Muscle of back (tissue), 11 donors: ENCODE measurements around the gene ELF3. TPM values are rescaled to one million over a fixed set of nuclear protein-coding genes. Genes with fewer than 3 reads are reported as not detected.
A peak's percentile ranks its signal among the peaks of the same experiment; 100 is the strongest.
"Not testable (repeated sequence)": the region's sequence is repeated elsewhere in the genome, so short reads cannot be mapped to it uniquely, and the experiment has no call there.

Experiments
- DNase-seq, 3 donors: peaks; one replicate each; pipeline versions ENCODE4 v3.0.0 to v3.0.0-alpha.2; 2013
- polyA plus RNA-seq, 10 donors: library from polyadenylated mRNA; unstranded; fragments of 120-200 nt; gene quantifications; one replicate each; pipeline ENCODE4 v1.2.1, GENCODE V29; 2013; ENCODE audit not compliant: insufficient read length in 10 of 10

The ELF3 gene
- polyA plus RNA-seq, 10 donors = 0.21 to 1.4 (median 0.60) TPM; not detected in 2

GRCh38 chr1:202034149-202034682 is 23.8 kb downstream of the ELF3 start:
- DNase-seq = no peak

DNA sequence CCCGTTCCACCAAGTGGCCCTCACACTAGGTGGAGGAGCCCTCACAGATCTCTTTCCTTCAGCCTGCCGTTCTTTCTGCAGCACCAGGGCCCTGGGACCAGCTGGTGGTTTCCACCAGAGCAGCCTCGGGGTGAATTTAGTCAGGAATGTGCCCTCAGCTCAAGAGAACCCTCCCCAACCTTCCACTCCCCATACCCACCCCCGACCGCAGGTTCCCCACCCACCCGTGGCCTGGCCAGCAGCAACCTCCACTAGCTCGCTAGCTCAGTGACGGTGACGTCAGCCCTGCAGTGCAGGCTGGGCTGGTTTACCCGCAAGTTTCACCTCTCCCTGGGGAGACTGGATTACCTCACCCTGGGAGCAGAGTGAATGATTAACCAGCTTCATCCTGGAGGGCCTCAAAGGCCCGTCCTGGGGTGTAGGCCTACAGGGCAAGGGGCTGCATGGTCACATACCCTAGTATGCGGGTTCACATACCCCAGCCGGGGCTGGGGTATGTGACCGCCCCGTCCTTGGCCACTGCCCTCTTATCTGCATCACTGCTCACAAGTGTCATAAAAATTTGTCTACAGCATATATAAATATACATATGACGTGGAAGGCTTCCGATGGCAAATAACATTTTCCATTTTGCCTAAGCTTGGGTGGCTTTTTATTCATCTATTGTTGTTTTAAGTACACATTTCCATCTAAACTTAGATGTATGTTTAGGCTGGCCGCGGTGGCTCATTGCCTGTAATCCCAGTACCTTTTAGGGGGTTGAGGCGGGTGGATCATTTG is 24.5 kb downstream of the ELF3 start:
- DNase-seq = peak in 2 of 3 donors; percentile 57 to 81

DNA sequence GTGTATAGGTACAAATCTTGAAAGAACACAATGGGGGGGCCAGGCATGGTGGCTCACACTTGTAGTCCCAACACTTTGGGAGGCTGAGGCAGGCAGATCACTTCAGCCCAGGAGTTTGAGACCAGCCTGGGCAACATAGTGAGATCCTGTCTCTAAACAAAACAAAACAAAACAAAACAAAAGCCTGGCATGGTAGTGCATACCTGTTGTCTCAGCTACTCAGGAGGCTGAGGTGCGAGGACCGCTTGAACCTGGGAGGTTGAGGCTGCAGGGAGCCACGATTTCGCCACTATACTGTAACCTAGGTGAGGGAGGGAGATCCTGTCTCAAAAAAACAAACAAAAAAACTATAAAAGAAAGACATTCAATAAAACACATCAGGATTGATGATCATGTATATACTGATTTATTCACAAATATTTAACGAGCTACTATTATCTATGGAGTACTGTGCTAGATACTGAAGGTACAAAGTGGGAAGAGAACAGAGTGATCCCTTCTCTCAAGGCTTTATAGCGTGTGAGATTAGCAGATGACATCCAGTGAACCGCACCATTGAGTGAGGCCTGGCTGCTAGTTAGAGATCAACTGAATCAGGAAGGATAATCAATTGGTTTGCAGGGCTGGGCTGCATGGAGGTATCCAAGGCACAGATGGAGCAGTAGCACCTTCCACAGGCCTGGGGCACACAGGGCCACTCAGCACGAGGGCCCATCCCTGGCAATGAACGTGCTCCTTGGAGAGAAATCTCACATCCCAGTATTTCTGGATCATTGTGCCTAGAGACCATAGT is 26.4 kb downstream of the ELF3 start:
- DNase-seq = no peak

DNA sequence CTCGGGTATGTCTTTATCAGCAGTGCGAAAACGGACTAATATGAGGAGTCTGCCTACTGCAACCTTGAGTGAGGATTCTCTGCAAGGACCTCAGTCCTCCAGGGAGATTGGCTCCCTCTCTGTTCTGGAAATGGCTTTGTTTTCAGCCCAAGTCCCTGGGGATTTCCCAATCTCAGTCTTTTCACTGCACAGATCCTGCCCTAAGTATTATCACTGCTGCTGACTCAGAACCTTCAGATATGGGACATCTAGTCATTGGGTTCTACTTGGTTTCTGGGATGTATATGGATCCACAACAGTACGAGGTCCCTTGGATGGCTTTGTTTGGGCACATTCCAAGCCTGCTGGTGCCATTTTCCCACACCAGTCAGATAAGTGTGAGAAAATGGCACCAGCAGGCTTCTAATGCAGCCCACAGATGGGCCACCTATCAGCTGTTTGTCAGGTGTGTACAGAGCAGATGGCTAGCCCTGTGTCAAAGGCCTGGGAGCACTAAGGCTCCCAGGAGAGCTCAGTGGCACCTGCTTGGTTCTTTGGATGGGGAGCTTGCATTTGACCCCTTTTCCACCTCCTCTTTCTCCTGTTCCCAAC is 27.4 kb downstream of the ELF3 start:
- no peak for DNase-seq

- DNase-seq = no peak
These were observed 28.4 kb downstream of the ELF3 start for GRCh38 chr1:202038688-202039346.

DNA sequence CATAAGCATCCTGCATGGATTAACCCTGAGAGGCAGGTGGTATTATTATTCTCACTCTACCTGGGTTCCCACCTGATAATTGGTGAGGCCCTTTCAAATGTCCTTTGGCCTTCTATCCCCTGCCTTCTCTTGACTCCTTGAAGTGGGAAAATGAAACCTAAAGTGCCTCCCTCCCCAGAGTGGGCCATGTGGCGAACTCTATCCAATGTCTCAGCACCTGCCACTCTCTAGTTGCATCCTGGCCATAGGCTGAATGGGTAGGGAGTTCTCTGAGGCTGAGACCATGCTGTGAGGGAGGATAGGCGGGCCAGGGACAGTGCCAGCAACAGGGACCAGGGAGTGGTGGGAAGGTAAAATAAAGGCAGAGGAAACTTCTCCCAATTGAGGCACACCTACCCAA is 35.3 kb downstream of the ELF3 start:
- no peak for DNase-seq

GRCh38 chr1:202046227-202046626 is 35.8 kb downstream of the ELF3 start:
- no peak for DNase-seq

DNA sequence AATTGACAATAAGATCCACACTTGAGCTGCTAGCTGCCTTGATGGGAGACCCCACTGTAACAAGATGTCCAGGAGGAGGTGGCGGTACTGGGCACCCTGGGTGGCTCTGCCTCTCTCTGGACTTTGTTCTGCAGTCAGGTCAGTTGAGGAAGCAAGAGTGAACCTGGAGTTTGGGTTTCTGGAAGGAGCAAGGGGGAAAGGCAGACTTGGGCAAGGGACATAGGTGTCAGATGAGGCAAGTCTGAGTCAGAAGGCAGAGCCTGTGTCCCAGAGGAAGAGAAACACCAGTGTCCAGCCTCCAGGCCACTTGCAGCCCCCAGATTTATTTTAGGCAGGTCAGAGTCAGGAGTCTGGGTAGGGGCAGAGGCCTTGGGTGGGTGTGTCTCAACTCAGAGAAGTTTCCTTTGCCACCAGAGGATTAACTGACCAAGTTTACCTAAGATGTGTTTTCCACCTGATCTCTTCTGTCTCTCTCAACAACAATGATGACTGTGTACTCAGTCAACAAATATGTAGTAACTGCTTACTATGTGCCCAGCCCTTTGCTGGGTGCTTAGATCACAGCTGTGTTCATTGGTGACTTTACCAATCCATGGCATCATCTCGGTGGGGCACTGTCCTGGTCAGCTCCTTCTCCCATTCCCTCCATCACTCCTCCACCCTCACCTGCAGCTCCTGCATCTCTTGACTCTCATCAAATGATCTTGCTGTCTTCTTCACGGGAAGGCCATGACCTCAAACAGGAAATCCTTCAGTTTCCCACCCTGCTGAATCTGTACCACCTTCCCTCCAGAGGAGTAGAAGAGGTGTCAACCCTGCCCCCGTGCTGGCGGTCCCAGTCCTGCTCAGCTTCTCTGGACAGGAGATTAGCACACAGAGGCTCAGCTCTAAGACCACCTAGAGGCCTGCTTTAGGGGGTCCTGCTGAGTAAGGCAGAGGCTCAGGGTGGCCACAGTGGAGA is 36.6 kb downstream of the ELF3 start:
- no peak for DNase-seq

DNA sequence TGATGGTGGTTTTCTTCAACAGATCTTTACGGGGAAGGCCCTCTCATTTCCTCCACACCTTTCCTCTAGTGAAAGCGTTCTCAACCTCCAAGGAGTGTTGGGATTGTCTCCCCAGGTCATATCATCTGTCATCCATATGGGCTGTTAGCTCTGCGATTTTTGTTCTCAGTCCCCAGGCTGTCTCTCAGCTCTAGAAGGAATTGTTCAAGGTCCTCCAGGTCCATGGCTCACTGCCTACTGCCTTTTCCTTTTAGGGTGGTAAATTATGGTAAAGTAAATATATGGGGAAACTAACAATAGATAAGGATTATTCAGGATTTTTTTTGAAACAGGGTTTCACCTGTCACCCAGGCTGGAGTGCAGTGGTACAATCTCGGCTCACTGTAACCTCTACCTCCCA is 37.6 kb downstream of the ELF3 start:
- no peak for DNase-seq

- DNase-seq = no peak
These were observed 38.7 kb downstream of the ELF3 start for GRCh38 chr1:202049129-202049528.

DNA sequence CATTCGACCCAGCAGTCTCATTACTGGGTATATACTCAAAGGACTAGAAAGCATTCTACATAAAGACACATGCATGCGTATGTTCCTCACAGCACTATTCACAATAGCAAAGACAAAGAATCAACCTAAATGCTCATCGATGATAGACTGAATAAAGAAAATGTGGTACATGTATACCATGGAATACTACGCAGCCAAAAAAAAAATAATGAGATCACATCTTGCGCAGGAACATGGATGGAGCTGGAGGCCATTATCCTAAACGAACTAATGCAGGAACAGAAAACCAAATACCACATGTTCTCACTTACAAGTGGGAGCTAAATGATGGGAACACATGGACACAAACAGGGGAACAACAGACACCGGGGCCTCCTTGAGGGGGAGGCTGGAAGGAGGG is 43.7 kb downstream of the ELF3 start:
- no peak for DNase-seq

DNA sequence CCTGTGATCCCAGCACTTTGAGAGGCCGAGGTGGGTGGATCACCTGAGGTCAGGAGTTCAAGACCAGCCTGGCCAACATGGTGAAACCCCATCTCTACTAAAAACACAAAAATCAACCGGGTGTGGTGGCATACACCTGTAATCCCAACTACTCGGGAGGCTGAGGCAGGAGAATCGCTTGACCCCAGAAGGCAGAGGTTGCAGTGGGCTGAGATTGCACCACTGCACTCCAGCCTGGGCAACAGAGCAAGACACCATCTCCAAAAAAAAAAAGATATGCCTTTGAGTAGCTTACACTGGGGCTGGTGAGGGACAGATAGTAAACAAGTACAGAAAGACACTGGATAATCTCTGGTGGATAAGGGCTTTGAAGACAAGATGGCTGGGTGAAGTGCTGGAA is 44.3 kb downstream of the ELF3 start:
- DNase-seq = not testable (repeated sequence)

GRCh38 chr1:202056644-202057334 is 46.4 kb downstream of the ELF3 start:
- no peak for DNase-seq

GRCh38 chr1:202057335-202057704 is 46.9 kb downstream of the ELF3 start:
- not testable (repeated sequence) for DNase-seq

DNA sequence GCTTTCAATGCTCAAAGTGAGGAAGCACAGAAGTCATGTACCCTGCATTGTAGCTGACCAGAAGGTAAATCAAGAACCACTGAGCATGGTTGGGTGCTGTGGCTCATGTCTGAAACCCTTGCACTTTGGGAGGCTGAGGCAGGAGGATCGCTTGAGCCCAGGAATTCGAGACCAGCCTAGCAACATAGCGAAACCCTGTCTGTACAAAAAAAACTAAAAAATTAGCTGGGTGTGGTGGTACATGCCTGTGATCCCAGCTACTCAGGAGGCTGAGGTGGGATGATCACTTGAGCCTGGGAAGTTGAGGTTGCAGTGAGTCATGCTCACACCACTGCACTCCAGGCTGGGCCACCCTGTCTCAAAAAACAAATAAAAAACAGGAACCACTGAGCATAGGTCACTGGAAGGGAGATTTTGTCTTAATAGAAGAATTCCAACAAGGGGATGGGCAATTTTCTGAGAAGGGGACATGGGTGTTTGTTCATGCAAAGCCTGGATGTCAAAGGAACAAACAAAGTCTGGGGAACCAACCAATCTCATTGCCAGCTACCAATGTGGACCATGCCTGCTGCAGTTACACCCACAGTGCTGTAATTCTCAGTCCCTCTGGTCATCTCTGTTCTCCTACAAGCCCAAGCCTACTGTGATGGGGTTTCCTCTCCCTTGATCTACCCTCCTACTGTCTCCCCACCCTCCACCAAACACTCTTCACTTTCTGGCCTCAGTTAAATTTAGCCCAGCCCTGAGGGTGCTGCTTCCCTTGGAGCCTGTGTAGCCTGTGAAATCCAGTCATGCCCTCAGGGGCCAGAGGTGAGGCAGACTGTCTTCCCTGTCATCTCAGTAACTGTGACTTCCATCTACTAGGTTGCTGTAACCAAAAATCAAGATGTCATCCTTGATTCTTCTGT is 47.9 kb downstream of the ELF3 start:
- no peak for DNase-seq

DNA sequence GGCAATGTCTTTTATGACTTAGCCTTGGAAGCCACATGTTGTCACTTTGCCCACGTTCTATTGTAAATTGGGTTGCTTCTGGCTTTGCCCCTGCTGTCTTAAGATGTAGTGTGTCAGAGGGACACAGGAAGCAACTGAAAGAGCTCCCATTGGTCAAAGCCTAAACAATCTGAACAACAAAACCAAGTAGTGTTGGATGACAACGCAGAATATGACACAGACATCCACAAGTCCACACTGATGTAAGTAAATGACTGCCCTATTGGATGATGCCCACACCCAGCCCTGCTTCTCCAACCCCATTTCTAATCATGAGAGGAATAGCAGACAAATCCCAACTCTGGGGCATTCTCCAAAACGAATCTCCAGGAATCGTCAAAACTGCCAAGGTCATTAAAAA is 50.7 kb downstream of the ELF3 start:
- DNase-seq = no peak

- not testable (repeated sequence) for DNase-seq
These were observed 51.4 kb downstream of the ELF3 start for GRCh38 chr1:202061787-202062186.

DNA sequence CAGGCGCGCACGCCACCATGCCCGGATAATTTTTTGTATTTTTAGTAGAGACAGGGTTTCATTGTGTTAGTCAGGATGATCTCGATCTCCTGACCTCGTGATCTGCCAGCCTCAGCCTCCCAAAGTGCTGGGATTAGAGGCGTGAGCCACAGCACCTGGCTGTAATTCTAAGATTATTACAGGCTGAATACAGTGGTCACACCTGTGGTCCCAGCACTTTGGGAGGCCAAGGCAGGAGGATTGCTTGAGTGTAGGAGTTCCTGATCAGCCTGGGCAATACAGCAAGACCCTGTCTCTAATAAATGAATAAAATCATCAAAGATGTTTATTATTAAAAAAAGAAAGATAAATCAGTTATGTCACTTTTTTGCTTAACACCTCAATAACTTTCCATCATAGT is 52.2 kb downstream of the ELF3 start:
- not testable (repeated sequence) for DNase-seq

- no peak for DNase-seq
These were observed 52.7 kb downstream of the ELF3 start for GRCh38 chr1:202063093-202063492.
